GM19043 (cell line): ENCODE data around the gene EDN2.

ENCODE experiments used
- ATAC-seq: cut with Tn5 transposase; IDR thresholded peaks from one replicate; pipeline ENCODE4 v1.9.1; 2021; ENCODE audit warnings: low read depth; ENCODE audit not compliant: unreplicated experiment

Gene EDN2

DNA sequence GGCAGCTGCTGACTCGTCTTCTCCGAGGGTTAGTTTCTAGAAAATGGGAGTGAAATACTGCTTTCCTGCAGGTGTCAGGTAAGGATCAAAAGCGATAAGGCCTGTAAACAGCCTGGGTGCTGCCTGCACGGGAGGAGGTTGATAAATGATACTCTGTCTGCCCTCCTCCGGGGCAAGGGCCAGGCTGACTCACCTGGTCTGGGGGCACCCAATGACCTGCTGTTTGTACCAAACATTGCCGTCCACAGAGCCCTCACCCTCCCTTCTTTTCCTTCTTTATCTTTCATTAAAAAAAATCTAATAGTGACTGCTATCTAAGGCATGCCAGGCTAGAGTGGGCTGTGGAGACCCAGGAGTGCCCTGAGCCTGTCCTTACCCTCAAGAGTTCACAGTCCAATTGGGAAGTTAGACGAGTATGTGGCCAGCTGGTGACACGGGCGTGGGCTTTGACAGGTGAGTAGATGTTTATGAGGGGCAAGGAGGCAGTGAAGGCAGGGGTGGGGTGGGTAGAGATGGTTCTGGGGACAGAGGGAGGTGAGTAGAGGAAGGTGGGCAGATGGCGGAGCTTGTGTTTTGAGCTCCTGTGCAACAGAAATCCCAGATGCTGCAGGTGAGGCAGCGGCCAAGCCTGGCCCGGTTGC, 16.2 kb downstream of the EDN2 start:
- no peak for ATAC-seq

- no peak for ATAC-seq
Observed at GRCh38 chr1:41467673-41468072, 16.8 kb downstream of the EDN2 start.

DNA sequence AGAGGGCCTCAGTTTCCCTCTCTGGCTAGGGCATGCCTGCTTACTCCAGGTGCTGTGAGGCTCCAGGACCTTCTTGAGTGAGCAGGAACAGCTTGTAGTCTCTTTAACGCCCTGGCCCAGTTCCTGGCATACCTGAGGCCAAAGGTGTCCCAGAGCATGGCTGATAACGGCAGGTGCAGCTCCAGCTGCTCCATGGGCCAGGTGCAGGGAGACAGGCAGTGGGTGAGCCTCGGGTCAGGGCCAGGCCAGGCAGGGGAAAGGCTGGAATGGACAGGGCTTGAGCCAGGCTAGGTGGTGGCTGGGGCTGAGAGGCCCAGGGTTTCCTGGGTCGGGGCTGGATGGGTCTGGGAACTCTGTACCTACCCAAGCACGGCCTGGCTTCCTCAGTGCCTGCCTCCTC, 18.3 kb downstream of the EDN2 start:
- ATAC-seq = no peak

GRCh38 chr1:41465741-41466140, 18.7 kb downstream of the EDN2 start:
- no peak for ATAC-seq

GRCh38 chr1:41464885-41465284, 19.6 kb downstream of the EDN2 start:
- no peak for ATAC-seq

DNA sequence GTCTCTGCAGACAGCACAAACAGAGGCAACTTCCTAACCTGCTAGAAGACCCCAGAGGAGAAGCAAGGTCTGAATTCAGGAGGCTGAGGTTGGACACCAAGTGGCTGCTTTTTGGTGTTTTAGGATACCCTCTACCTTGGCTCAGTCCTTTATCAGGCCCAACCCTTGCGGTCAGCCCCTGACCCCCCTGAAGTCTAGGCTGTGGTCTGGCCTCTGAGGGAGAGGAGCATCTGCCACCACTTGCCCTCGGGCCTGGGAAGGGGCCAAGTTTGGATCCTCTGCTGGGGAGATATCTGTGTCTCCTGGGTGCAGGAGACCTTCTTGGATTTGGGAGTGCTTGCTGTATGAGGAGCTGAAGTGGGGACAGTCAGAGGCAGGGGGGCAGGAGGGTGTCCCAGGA, 21.0 kb downstream of the EDN2 start:
- no peak for ATAC-seq

GRCh38 chr1:41462680-41463004, 21.8 kb downstream of the EDN2 start:
- ATAC-seq = no peak

GRCh38 chr1:41461790-41462679, 22.4 kb downstream of the EDN2 start:
- ATAC-seq = no peak

GRCh38 chr1:41456847-41457540, 27.5 kb downstream of the EDN2 start:
- ATAC-seq = no peak

GRCh38 chr1:41455479-41456332, 28.8 kb downstream of the EDN2 start:
- ATAC-seq = no peak

GRCh38 chr1:41454406-41454805, 30.1 kb downstream of the EDN2 start:
- no peak for ATAC-seq

- ATAC-seq = no peak
Observed at GRCh38 chr1:41452704-41453290, 31.7 kb downstream of the EDN2 start.

- no peak for ATAC-seq
Observed at GRCh38 chr1:41450747-41451285, 33.7 kb downstream of the EDN2 start.

- no peak for ATAC-seq
Observed at GRCh38 chr1:41449326-41449921, 35.1 kb downstream of the EDN2 start.

DNA sequence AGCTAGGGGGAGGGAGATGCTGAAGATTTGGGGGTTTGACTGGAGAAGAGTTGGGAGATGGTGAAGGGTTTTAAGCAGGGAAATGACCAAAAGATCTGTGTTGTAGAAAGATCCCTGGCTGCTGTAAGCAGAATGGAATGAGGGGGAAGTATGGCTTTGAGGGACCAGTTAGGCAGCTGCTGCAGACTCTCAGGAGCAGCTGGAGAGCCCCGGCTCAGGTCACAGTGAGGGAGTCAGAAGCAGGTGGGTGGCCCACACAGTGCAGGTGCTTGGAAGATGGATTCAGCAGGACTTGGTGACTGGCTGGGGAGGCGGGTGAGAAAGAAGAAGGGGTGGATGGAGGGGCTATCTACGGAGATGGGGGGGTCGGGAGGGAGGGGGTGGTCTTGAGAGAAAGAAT, 35.7 kb downstream of the EDN2 start:
- no peak for ATAC-seq

- no peak for ATAC-seq
Observed at GRCh38 chr1:41447995-41448770, 36.3 kb downstream of the EDN2 start.

DNA sequence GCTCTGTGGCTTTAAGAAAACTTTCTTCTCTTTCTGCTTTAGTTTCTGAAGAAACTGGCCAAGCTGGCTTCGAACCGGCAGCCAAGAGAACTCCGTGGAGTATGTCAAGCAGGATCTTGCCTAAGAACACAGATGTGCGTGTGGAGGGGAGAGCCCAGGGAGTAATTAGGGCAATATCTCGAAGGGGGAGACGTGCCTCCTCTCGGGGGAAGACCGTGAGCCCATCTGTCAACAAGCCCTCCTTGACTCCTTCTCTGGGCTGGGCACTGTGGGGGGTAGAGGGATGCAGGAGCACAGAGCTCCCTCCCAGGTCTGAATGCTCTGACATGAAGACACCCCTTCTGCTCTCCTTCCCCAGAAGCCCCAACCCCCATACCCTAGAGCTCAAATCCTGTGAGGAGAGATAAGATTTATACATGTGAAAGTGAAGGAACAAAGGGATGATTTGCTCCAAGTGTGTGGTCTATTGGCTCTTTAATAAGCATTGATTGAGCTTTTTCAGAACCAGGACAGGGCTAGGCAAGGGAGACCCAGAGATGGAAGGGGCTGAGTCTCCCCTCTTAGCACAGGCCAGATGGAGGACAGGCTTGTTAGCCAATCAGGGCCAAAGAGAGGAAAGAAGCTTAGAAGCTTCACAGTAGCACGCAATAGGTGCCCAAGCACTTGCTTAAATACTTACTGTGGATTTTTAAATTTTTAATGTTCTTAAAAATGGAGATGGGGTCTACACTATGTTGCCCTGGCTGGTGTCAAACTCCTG, 37.5 kb downstream of the EDN2 start:
- ATAC-seq = no peak

DNA sequence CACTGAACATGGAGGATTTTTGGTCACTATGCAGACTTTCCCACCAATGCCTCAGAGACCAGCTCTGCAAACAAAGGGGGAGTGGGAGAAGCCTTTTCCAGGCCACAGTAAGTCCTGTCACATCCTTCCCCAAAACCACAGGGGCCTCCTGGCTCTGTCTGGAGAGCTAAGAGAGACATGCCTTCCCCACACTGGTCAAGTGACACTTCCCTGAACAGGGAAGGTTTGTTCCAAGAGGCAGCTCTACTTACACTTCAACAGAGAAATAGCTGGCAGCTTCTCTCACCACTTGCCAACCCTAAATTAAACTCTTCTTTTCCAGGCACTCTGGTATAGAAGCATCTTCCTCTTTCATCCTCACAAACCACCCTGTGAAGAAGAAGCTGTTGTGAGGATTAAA, 39.7 kb downstream of the EDN2 start:
- ATAC-seq = no peak
